ENCODE results near the gene ACVR2A. TPM values are rescaled to one million over a fixed set of nuclear protein-coding genes. Genes with fewer than 3 reads are reported as not detected.

ACVR2A gene
- total RNA-seq, 1 experiment from 2014 or later: 17.9 TPM

DNA sequence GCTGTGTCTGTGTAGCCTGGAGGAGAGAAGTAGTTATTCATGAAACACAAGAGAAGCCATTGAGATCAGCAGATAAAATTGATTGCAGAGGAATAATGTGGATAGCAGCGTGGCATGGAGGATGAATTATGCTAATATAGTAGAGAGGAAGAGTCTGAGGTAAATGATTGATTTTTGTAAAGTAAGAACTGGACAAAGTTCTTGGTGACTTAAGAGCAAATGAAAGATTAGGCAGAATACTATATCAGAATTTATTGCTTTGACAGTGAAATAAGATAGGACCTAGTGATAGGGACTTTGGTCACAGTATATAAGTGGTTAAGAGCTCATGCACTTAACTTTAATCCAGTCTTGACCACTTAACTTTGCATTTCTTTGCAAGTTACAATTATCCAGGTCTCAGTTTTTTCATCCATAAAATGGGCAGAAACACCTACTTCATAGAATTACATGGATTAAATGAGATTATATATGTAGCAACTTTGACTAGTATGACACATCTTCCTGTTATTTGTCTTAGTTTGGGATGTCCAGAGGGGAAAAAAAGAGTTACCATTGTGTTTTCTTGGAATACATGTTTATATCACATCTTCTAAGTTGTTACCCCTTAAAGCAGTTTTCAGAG, 29.1 kb downstream of the ACVR2A start:
- Histone ChIP-seq H3K36me3 (ENCODE audit: insufficient read depth, low read length, poor library complexity, severe bottlenecking) (no peaks in the 10 kb centered on the region), H3K9me3 (ENCODE audit: low read depth, low read length, poor library complexity, severe bottlenecking) (no peaks in the 10 kb centered on the region), H3K4me1 (ENCODE audit: insufficient read depth, low read length, poor library complexity, severe bottlenecking) (peaks cover 3% of the 10 kb centered on the region), H3K4me3 (ENCODE audit: low read depth, low read length, poor library complexity, severe bottlenecking) (no peak overlapping the region), H3K27me3 (replicated peaks; ENCODE audit: insufficient read depth, low read depth, low read length, poor library complexity) (no peaks in the 10 kb centered on the region), H3K27ac (ENCODE audit: low read depth, low read length, poor library complexity, severe bottlenecking) (no peak overlapping the region)
- DNase-seq (ENCODE audit: low spot score): no peak
- intact Hi-C loops (cut with micrococcal nuclease; ENCODE audit: unreplicated experiment): no loop called here
- no TSS peak for BruUV-seq (replicated peaks)
- no peak for TF ChIP-seq CTCF (conservative IDR thresholded peaks at IDR 0.05; ENCODE audit: low read depth, low read length)
- TF ChIP-seq EZH2 (IDR thresholded peaks at IDR 0.05; ENCODE audit: borderline replicate concordance, low read depth, low read length, poor library complexity, severe bottlenecking): no peak
- ChIA-PET POLR2A (ENCODE audit: low non-redundant PET) (no interaction called here), CTCF (no interaction called here)

GRCh38 chr2:147879846-147880245, 35.0 kb downstream of the ACVR2A start:
- intact Hi-C loops (cut with micrococcal nuclease; ENCODE audit: unreplicated experiment): no loop called here
- Histone ChIP-seq H3K9me3 (ENCODE audit: low read depth, low read length, poor library complexity, severe bottlenecking) (no peaks in the 10 kb centered on the region), H3K4me1 (ENCODE audit: insufficient read depth, low read length, poor library complexity, severe bottlenecking) (peaks cover 7% of the 10 kb centered on the region), H3K27ac (ENCODE audit: low read depth, low read length, poor library complexity, severe bottlenecking) (no peak overlapping the region), H3K4me3 (ENCODE audit: low read depth, low read length, poor library complexity, severe bottlenecking) (no peak overlapping the region), H3K27me3 (replicated peaks; ENCODE audit: insufficient read depth, low read depth, low read length, poor library complexity) (no peaks in the 10 kb centered on the region), H3K36me3 (ENCODE audit: insufficient read depth, low read length, poor library complexity, severe bottlenecking) (no peaks in the 10 kb centered on the region)
- no peak for DNase-seq (ENCODE audit: low spot score)
- ChIA-PET CTCF (no interaction called here), POLR2A (ENCODE audit: low non-redundant PET) (no interaction called here)
- no TSS peak for BruUV-seq (replicated peaks)
- TF ChIP-seq EZH2 (IDR thresholded peaks at IDR 0.05; ENCODE audit: borderline replicate concordance, low read depth, low read length, poor library complexity, severe bottlenecking): no peak
- TF ChIP-seq CTCF (conservative IDR thresholded peaks at IDR 0.05; ENCODE audit: low read depth, low read length): no peak

DNA sequence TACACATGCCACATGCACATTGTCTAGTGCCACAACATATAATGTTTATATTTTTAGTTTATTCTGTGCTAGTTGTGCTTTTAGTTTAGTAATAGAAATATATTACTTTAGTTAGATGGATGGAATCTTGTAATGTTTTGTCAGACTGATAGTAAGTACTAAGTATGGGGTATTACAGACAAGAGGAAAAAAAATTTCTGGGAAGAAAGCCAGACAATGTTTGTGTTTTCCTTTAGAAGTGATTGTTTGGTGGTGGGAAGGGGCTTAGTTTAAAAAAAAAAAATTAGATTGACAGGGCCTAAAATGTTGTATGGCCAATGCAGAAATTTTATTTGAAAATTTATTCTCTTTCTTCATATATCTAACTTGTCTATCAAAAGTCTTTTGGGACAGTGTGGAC, 37.8 kb downstream of the ACVR2A start:
- intact Hi-C loops (cut with micrococcal nuclease; ENCODE audit: unreplicated experiment): no loop called here
- POLR2A ChIA-PET (ENCODE audit: low non-redundant PET): no interaction called here
- no peak overlapping the region for H3K27ac ChIP-seq (ENCODE audit: low read depth, low read length, poor library complexity, severe bottlenecking)

More for the DNA sequence above, 37.8 kb downstream of the ACVR2A start:
- TF ChIP-seq CTCF (conservative IDR thresholded peaks at IDR 0.05; ENCODE audit: low read depth, low read length) (no peak), EZH2 (IDR thresholded peaks at IDR 0.05; ENCODE audit: borderline replicate concordance, low read depth, low read length, poor library complexity, severe bottlenecking) (no peak)
- no peaks in the 10 kb centered on the region for H3K9me3 ChIP-seq (ENCODE audit: low read depth, low read length, poor library complexity, severe bottlenecking)
- no peak overlapping the region for H3K4me3 ChIP-seq (ENCODE audit: low read depth, low read length, poor library complexity, severe bottlenecking)
- BruUV-seq (replicated peaks): no TSS peak
- no peak for DNase-seq (ENCODE audit: low spot score)
- H3K4me1 ChIP-seq (ENCODE audit: insufficient read depth, low read length, poor library complexity, severe bottlenecking): peaks cover 8% of the 10 kb centered on the region
- H3K36me3 ChIP-seq (ENCODE audit: insufficient read depth, low read length, poor library complexity, severe bottlenecking): no peaks in the 10 kb centered on the region
- H3K27me3 ChIP-seq (replicated peaks; ENCODE audit: insufficient read depth, low read depth, low read length, poor library complexity): no peaks in the 10 kb centered on the region
- CTCF ChIA-PET: no interaction called here

Measured in A673 (cell line).